HG03159 (cell line): ENCODE measurements around the gene BICRA.
"Not testable (repeated sequence)": the region's sequence is repeated elsewhere in the genome, so short reads cannot be mapped to it uniquely, and the experiment has no call there.

Experiments used
- ATAC-seq: cut with Tn5 transposase; IDR thresholded peaks from one replicate; pipeline ENCODE4 v1.9.1; 2021; ENCODE audit warnings: mild to moderate bottlenecking, moderate library complexity; ENCODE audit not compliant: unreplicated experiment

Gene BICRA

GRCh38 chr19:47608969-47609905 is at the start of gene BICRA:
Gene BICRA (plus strand): TSS chr19:47609134. CDS start chr19:47673575, 64,441 bp downstream.
- ATAC-seq, result peak; percentile 47

GRCh38 chr19:47560999-47561398 is 47.9 kb upstream of the BICRA start:
- no peak for ATAC-seq

- ATAC-seq, result no peak
Observed at GRCh38 chr19:47561440-47562057, 47.4 kb upstream of the BICRA start.

- no peak for ATAC-seq
Observed at GRCh38 chr19:47564081-47564480, 44.9 kb upstream of the BICRA start.

- no peak for ATAC-seq
Observed at GRCh38 chr19:47569331-47569730, 39.6 kb upstream of the BICRA start.

- no peak for ATAC-seq
Observed at GRCh38 chr19:47572635-47573034, 36.3 kb upstream of the BICRA start.

- no peak for ATAC-seq
Observed at GRCh38 chr19:47573071-47574026, 35.6 kb upstream of the BICRA start, which contains the start of gene ZNF541. Gene ZNF541 (minus strand): TSS chr19:47573148. CDS start chr19:47555856, 17,292 bp downstream.

- ATAC-seq, result no peak
Observed at GRCh38 chr19:47580397-47580796, 28.5 kb upstream of the BICRA start.

- no peak for ATAC-seq
Observed at GRCh38 chr19:47581605-47582319, 27.2 kb upstream of the BICRA start.

GRCh38 chr19:47582320-47582909 is 26.5 kb upstream of the BICRA start:
- ATAC-seq, result no peak

- not testable (repeated sequence) for ATAC-seq
Observed at GRCh38 chr19:47583161-47583560, 25.8 kb upstream of the BICRA start.

GRCh38 chr19:47587295-47587694 is 21.6 kb upstream of the BICRA start:
- ATAC-seq, result no peak

- no peak for ATAC-seq
Observed at GRCh38 chr19:47589824-47590223, 19.1 kb upstream of the BICRA start.

GRCh38 chr19:47593860-47594259 is 15.1 kb upstream of the BICRA start:
- no peak for ATAC-seq

- ATAC-seq, result no peak
Observed at GRCh38 chr19:47595944-47596343, 13.0 kb upstream of the BICRA start.

GRCh38 chr19:47598407-47599349 is 10.3 kb upstream of the BICRA start:
- no peak for ATAC-seq

- not testable (repeated sequence) for ATAC-seq
Observed at GRCh38 chr19:47599671-47600245, 9.2 kb upstream of the BICRA start.
